Measurements from ENCODE around the gene PDLIM5. TPM values are rescaled to one million over a fixed set of nuclear protein-coding genes. Genes with fewer than 3 reads are reported as not detected.

The PDLIM5 gene
- total RNA-seq, 3 donors from 2014 or later (not counting 1 experiment from before 2014, with no cell fraction given), result 41.8 to 94.8 (median 50.5) TPM

DNA sequence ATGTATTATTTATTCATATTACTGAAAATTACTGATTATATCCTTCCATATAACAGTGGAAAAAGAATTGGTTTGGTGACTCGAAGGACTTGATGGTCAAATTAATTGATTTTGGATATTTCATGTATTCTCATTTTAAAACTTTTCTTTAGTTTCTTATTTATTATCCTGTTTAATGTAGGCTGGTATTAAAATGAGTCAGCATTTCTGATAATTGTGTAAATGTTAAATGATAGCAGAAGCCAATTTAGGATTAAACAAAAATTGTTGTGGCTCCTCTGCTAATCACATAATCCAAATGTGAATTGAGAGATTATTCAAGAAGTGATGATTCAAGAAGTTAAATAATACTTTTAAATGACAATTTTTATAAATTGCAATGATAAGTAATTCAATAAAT is 38.7 kb downstream of the PDLIM5 start:
- ATAC-seq, result no peak
- TF ChIP-seq, protein P1, sequence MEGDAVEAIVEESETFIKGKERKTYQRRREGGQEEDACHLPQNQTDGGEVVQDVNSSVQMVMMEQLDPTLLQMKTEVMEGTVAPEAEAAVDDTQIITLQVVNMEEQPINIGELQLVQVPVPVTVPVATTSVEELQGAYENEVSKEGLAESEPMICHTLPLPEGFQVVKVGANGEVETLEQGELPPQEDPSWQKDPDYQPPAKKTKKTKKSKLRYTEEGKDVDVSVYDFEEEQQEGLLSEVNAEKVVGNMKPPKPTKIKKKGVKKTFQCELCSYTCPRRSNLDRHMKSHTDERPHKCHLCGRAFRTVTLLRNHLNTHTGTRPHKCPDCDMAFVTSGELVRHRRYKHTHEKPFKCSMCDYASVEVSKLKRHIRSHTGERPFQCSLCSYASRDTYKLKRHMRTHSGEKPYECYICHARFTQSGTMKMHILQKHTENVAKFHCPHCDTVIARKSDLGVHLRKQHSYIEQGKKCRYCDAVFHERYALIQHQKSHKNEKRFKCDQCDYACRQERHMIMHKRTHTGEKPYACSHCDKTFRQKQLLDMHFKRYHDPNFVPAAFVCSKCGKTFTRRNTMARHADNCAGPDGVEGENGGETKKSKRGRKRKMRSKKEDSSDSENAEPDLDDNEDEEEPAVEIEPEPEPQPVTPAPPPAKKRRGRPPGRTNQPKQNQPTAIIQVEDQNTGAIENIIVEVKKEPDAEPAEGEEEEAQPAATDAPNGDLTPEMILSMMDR (IDR thresholded peaks at IDR 0.05), result no peak
- H3K9me3 Mint-ChIP-seq, result no peaks in the 10 kb centered on the region
- WGBS (ENCODE audit: insufficient coverage), result no CpG with 5 or more reads among the region's 1 CpG
- no peak overlapping the region for H3K4me3 Mint-ChIP-seq
- H3K27ac ChIP-seq (ENCODE audit: low read length), result no peak overlapping the region
- no peaks in the 10 kb centered on the region for H3K36me3 Mint-ChIP-seq
- no peak overlapping the region for H3K4me3 ChIP-seq (ENCODE audit: low read length)
- H3K4me1 Mint-ChIP-seq, result peaks cover 0 to 7% of the 10 kb centered on the region in 2 donors
- no peak for DNase-seq
- no peak overlapping the region for H3K27ac Mint-ChIP-seq
- no peaks in the 10 kb centered on the region for H3K9me3 ChIP-seq (ENCODE audit: control insufficient read depth, insufficient read depth, low read length)
- H3K36me3 ChIP-seq (ENCODE audit: control insufficient read depth, insufficient read depth, low read length), result no peaks in the 10 kb centered on the region
- intact Hi-C loops (cut with micrococcal nuclease), result no loop called here
- no peaks in the 10 kb centered on the region for H3K4me1 ChIP-seq (ENCODE audit: control insufficient read depth, insufficient read depth, low read length)
- no peaks in the 10 kb centered on the region for H3K27me3 ChIP-seq (ENCODE audit: control insufficient read depth, insufficient read depth, low read length)
- H3K27me3 Mint-ChIP-seq (ENCODE audit: low read depth in 2 of 2), result no peaks in the 10 kb centered on the region

DNA sequence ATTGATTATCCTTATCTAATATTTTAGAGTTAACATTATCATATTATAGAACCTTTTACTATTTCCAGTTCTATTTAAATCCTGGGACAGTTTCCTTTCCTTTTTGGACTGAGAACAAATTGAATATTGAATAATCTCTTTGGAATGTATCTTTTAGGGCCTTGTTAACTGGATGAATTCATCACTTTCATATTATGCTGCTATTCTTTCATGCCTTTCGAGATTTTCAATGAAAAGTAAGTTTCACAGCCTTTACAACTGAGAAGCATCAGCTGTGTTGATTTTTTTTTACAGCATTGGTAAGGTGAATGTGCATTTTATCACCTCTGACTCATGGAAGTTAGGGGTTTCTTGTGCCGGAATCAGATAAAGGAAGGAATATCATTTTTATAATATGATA is 39.6 kb downstream of the PDLIM5 start:
- no peaks in the 10 kb centered on the region for H3K9me3 Mint-ChIP-seq
- no peak for DNase-seq
- Histone ChIP-seq H3K27me3 (ENCODE audit: control insufficient read depth, insufficient read depth, low read length) (no peaks in the 10 kb centered on the region), H3K4me1 (ENCODE audit: control insufficient read depth, insufficient read depth, low read length) (no peaks in the 10 kb centered on the region), H3K4me3 (ENCODE audit: low read length) (no peak overlapping the region), H3K36me3 (ENCODE audit: control insufficient read depth, insufficient read depth, low read length) (no peaks in the 10 kb centered on the region), H3K9me3 (ENCODE audit: control insufficient read depth, insufficient read depth, low read length) (no peaks in the 10 kb centered on the region), H3K27ac (ENCODE audit: low read length) (no peak overlapping the region)
- WGBS (ENCODE audit: insufficient coverage), result 40% methylated on average over 1 of the region's 2 CpGs
- no peaks in the 10 kb centered on the region for H3K36me3 Mint-ChIP-seq
- no peaks in the 10 kb centered on the region for H3K27me3 Mint-ChIP-seq (ENCODE audit: low read depth in 2 of 2)
- H3K4me3 Mint-ChIP-seq, result no peak overlapping the region
- H3K4me1 Mint-ChIP-seq, result peaks cover 0 to 7% of the 10 kb centered on the region in 2 donors
- intact Hi-C loops (cut with micrococcal nuclease), result no loop called here
- TF ChIP-seq, protein P1 (IDR thresholded peaks at IDR 0.05), result no peak
- no peak overlapping the region for H3K27ac Mint-ChIP-seq
- ATAC-seq, result no peak

DNA sequence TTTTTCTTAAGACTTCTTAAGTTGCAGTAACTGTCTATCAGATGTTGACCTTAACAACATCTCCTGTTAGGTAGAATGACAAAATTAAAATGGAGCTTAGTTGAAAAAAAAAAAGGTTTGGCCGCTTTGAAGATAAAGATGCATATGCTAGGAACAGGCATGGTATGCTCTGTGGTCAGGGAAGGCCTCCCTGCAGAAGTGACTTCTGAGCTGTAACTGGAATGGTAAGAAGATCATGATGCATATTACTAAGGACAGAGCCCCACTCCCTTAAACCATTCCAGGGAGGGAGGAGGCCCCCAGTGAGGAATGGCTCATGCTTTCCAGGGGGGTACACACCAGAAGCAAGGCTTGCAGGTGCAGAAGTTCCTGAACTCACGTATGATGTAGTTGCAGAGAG is 43.7 kb downstream of the PDLIM5 start:
- Mint-ChIP-seq H3K9me3 (no peaks in the 10 kb centered on the region), H3K36me3 (no peaks in the 10 kb centered on the region), H3K27ac (no peak overlapping the region), H3K4me3 (no peak overlapping the region), H3K4me1 (no peaks in the 10 kb centered on the region), H3K27me3 (ENCODE audit: low read depth in 2 of 2) (no peaks in the 10 kb centered on the region)
- 87% methylated on average over 2 of the region's 2 CpGs for WGBS (ENCODE audit: insufficient coverage)
- Histone ChIP-seq H3K27me3 (ENCODE audit: control insufficient read depth, insufficient read depth, low read length) (no peaks in the 10 kb centered on the region), H3K9me3 (ENCODE audit: control insufficient read depth, insufficient read depth, low read length) (no peaks in the 10 kb centered on the region), H3K4me3 (ENCODE audit: low read length) (no peak overlapping the region), H3K36me3 (ENCODE audit: control insufficient read depth, insufficient read depth, low read length) (no peaks in the 10 kb centered on the region), H3K4me1 (ENCODE audit: control insufficient read depth, insufficient read depth, low read length) (no peaks in the 10 kb centered on the region), H3K27ac (ENCODE audit: low read length) (no peak overlapping the region)
- intact Hi-C loops (cut with micrococcal nuclease), result no loop called here
- TF ChIP-seq, protein P1 (IDR thresholded peaks at IDR 0.05), result no peak
- no peak for DNase-seq
- ATAC-seq, result no peak

DNA sequence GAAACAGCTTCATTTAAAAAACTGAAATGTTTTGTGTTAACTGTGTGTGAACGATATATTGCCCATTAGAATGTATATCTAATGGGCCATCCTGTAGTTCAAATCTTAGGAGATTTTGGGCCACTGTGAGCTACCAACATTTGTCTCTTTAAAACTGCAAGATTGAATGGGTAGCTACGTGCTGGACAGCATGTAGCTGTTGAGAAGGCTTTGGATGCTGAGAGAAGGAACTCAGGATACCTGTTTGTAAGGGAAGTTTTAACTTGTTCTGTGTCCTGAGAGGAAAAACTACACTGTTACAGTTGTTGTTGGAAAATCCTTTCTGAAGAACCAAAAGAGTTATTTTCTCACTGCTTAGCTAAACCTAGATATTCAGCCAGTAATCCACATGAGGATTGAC is 45.9 kb downstream of the PDLIM5 start:
- H3K4me3 ChIP-seq (ENCODE audit: low read length), result no peak overlapping the region
- H3K4me1 Mint-ChIP-seq, result peaks cover 0 to 4% of the 10 kb centered on the region in 2 donors
- no peak overlapping the region for H3K27ac Mint-ChIP-seq
- TF ChIP-seq, protein P1 (IDR thresholded peaks at IDR 0.05), result no peak
- H3K27ac ChIP-seq (ENCODE audit: low read length), result no peak overlapping the region
- intact Hi-C loops (cut with micrococcal nuclease), result no loop called here
- no peaks in the 10 kb centered on the region for H3K36me3 ChIP-seq (ENCODE audit: control insufficient read depth, insufficient read depth, low read length)
- no peak for DNase-seq
- H3K27me3 ChIP-seq (ENCODE audit: control insufficient read depth, insufficient read depth, low read length), result no peaks in the 10 kb centered on the region
- no peak overlapping the region for H3K4me3 Mint-ChIP-seq
- 88% methylated on average over 2 of the region's 2 CpGs for WGBS (ENCODE audit: insufficient coverage)
- H3K9me3 ChIP-seq (ENCODE audit: control insufficient read depth, insufficient read depth, low read length), result no peaks in the 10 kb centered on the region
- H3K4me1 ChIP-seq (ENCODE audit: control insufficient read depth, insufficient read depth, low read length), result no peaks in the 10 kb centered on the region
- no peaks in the 10 kb centered on the region for H3K27me3 Mint-ChIP-seq (ENCODE audit: low read depth in 2 of 2)
- no peaks in the 10 kb centered on the region for H3K36me3 Mint-ChIP-seq
- no peaks in the 10 kb centered on the region for H3K9me3 Mint-ChIP-seq
- ATAC-seq, result no peak

Data from natural killer cell (primary cell).